ENCODE data around the gene ATP6V0D1. TPM values are rescaled to one million over a fixed set of nuclear protein-coding genes. Genes with fewer than 3 reads are reported as not detected.
"Not testable (repeated sequence)": the region's sequence is repeated elsewhere in the genome, so short reads cannot be mapped to it uniquely, and the experiment has no call there.

ATP6V0D1 gene
- total RNA-seq, 1 experiment from 2014 or later: 66.8 TPM

DNA sequence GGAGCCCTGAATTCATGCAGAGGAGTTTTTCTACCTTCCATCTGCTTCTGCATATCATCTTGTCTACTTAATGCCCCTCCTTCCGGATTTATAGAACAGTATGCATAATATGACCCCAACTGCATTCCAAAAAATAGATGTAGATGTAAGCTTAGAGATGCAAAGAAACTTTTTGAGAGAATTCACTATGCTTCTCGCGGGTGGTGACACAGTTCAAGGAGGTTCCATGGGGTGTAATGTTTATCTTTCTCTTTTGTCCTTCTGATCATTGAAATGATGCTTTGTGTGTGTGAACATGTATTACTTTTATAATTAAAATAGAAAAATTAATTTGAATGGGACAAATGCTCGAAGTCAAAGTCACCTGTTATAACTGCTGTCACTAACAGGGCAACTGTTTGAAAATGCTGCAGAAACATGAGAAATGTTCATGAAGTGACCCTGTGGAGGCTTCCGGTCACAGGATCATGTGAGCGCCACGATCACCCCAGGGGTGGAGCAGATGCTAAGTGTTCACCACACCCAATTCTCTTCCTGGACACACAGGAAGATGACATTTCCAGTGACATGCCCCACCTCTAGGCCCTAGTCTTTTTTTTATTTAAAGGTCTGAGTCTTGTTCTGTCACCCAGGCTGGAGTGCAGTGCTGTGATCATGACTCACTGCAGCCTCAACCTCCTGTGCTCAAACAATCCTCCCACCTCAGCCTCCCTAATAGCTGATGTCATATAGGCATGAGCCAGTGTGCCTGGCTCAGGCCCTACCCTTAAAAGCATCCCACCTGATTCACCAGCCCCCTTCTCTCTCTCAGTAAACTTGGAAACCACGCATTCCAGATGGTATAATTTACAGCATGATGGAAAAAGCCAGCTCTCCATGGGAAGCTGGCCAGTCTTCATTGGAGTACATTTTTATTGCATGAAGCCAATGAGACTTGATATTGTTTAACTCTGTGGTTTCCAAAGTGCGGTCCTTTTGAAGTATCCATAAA lies 23.4 kb upstream of the ATP6V0D1 start:
- peak; percentile 81 for DNase-seq (ENCODE audit: low spot score)

DNA sequence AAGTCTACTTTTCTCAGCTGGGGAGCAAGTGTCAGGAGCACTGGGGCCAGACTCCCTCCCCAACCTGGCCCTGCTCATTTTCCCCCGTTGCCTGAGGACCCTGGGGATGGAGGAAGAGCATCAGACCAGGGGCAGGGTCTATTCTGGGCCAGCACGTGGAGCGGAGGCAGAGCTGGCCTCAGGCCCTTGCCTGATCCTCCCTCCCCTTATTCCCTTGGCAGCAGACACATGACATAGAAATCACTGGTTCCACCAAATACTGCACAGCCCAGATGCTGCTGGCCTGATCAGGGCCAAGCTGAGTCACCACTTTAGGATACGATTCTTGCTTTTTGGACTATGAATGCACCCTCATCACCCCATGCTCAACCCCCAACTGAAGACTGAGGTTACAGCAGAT lies 18.1 kb upstream of the ATP6V0D1 start:
- DNase-seq (ENCODE audit: low spot score): no peak

DNA sequence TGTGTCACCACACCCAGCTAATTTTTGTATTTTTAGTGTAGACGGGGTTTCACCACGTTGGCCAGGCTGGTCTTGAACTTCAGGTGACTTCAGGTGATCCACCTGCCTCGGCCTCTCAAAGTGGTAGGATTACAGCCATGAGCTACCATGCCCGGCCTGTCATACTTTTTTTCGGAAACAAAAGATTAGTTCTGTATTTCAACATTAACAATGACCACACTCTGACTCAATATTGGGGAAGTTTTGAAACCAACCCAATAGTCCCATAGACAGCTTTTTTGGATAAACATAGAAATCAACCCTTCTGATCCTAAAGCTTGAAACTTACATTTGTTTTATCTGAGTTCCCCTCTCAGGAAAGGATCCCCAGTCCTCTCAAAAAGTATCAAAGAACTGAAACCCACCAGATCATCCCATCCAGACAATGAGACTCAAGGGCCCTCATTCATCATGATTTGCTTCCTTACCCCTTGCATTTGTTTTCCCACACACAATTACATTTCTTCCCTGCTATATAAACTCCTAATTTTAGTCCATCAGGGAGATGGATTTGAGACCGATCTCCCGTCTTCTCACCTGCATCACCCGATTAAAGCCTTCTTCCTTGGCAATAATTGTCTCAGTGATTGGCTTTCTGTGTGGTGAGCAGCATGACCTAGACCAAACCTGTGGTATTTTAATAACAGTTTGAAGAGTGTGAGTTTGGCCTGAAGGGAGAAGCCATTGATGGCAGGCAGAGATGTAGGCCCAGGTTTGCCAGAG lies 9.6 kb upstream of the ATP6V0D1 start:
- DNase-seq (ENCODE audit: low spot score): no peak

DNA sequence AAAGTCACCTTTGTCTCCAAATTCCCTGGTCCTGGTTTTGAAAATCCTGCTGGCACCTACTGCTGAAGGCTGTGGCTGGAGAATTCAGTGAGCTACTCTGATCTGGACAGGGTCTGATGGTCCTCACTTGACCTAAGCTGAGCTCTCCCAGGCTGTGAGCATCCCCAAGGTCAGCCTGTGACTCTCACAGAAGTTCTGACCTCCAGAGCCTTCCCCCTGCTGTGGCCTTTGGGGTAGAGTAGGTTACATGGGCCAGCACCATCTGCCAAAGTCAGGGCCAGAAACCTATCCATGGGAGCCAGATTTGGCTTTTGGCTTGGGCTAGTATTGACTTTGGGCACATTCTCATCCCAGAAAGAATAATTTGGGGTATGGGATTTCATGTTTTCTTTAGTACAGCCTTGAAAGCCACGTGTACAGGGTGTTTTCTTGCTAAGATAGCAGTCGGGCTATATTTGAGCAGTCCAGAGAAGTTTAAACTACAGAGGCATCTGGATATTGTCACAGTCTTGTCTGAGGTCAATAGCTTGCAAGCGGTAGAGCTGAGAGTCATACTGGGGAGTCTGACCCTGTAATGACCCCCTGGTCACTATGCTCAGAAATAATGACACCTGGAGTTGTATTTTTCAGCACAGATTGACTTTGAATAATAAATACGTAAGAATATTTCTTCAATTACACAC lies 8.6 kb upstream of the ATP6V0D1 start:
- DNase-seq (ENCODE audit: low spot score): no peak

DNA sequence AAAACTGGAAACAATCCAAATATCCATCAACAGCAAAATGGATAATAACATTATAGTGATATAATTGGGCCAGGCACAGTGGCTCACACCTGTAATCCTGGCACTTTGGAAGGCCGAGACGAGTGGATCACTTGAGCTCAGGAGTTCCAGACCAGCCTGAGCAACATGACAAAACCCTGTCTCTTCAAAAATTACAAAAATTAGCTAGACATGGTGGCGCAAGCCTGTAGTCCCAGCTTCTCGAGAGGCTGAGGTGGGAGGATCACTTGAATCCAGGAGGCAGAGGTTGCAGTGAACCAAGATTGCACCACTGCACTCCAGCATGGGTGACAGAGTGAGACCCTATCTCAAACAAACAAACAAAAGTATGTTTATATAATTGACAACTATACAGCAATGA lies 6.6 kb upstream of the ATP6V0D1 start:
- not testable (repeated sequence) for DNase-seq (ENCODE audit: low spot score)

DNA sequence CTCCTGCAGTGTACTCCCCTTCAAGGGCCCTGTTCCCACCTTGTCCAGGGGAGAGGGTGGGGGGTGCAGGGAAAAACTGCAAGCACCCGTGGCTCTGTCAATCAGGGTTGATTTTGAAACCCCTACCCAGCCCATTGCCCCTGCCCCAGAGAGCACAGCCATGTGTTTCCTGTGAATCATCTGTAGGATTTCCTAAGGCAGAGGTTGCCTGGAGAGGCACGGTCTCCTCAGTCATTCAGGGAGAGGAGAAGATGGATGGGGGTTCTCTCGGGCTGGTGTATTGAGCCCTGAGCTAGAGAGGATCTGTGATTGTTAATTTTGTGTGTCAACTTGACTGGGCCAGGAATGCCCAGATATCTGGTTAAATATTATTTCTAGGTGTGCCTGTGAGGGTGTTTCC lies 5.8 kb upstream of the ATP6V0D1 start:
- DNase-seq (ENCODE audit: low spot score): no peak

DNA sequence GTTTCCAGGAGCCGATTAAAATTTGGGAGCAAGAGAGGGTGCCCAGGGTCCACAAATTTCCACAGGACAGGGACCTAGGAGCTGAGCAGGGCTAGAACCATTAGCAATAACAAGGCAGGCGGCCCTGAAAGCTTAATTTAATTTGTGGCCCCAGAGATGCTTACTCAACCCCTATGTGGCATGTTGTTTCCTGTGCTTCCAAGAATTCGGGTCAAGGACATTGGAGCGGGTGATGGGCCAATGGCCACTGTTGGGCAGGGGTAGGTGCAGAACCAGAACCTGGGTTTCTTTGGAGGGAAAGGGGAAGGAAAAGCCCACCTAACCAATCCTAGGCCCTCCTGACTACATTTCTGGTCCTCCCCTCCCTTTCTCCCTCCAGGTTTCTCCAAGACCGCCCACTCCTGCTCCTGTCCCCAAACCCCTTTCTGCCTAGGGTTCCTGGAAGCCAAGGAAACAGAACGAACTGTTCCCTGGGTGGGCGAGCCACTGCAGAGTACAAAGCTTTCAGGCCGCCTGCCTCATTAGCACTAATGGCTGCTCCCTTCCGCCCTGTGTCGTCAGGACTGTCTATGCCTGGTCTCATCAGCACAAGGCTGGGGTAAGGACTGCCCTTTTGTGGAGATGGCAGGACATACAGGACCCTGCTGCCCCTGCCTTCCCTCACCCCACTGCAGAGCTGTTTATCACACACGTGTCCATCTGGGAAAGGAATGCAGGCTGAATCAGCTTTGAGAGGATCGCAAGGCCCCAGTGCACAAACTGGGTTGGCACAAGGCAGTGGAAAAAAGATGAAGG lies 3.0 kb upstream of the ATP6V0D1 start:
- no peak for DNase-seq (ENCODE audit: low spot score)

DNA sequence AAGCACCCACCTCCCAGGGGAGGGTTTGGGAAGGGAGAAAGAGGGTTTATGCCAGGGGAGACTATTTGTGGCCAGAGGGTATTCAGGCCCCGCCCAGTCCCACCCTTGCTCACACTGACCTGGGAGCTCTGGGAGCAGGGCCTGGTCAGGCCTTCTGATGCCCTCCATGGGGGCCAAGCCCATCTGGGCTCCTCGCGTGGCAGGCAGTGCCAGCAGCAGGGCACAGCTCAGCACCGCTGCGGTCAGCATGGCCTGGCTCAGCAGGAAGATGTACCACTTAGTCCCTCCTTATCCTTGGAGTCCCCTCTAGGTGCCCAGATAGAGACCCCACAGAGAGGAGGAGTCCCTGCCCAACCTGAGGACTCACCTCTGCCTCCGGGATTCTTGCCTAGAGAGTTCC lies 2.2 kb upstream of the ATP6V0D1 start, which contains the start of gene AGRP:
Gene AGRP, minus strand, starts transcription at position 398 of the 400 bp plus-strand sequence. Its CDS starts 149 bp downstream, at position 249.
- DNase-seq (ENCODE audit: low spot score): no peak

DNA sequence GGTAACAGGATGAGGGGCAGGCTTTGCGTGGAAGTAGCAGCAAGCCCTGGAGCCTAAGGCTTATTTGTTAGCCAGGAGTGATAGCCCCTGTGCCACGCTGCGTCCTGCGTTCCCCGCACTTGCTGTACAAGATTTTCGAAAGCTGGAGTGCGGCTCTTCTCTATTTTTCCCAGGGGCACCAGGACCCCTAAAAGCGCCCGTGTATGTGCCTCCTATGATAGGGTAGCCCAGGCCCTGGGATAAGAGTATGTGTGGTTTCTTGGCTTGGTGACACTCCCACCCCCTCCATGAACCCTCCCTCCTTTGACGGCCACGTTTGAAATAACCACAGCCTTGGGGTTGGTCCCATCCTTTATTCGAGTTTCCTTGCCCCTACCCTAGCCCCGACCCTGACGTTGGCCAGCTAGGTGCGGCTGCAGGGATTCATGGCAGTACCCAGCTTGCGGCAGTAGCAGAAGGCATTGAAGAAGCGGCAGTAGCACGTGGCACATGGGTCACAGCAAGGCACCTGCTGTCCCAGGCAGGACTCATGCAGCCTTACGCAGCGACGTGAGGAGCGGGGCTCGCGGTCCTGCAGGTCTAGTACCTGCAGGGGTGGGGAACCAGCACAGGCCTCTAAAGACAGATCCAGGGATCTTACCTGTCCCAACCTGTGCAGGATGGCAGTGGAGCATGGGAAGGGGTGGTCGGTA lies 1.4 kb upstream of the ATP6V0D1 start:
- DNase-seq (ENCODE audit: low spot score): no peak

DNA sequence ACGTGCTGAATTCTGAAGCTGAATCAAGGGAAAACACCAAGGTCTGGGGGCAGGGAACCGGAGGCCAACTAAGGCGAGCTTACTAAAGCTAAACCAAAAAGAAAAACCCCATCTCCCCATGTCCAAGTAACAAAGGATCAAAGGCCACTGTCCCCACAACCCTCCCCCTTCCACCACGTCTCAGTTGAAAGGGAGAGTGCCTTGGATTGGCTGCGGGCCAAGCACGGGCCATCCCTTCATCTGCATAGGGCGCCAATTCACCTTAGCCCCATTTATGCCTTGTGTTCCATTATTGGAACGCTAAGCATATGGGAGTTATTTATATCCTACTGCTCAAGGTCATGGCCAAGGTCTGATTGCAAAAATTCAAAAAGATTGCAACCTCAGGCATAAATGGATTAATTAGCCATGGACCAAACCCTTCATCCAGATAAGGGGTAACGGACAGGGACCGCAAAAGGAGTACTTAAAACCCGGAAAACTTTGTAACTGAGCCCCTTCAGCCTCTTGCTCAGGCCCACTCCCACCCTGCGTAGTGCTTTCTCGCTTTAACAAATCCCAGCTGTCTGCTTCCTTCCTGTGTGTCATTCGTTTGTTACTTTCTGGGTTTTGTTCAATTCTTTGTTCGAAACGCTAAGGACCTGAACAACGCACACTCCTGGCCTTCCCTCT lies 740 bp upstream of the ATP6V0D1 start:
- DNase-seq (ENCODE audit: low spot score): no peak

DNA sequence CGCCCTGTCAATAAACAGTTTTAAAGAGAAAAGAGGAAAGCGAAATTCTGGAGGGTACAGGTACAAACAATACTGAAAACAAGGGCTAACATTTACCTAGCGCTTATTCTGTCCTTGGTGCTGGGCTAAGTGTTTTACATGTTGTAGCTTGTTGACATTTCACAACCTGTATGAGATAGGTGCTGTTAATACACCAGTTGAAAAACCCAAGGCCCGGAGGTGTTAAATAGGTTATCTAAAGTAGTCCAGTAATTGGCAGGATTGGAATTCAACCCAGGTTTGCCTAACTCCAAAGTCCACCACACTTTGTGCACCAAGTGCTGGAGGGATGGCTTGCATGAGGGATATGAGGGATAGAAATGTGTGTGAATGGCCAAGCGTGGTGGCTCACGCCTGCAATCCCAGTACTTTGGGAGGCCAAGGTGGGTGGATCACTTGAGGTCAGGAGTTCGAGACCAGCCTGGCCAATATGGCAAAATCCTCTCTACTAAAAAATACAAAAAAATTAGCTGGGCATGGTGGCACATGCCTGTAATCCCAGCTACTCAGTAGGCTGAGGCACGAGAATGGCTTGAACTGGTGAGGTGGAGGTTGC lies 2.9 kb downstream of the ATP6V0D1 start:
- no peak for DNase-seq (ENCODE audit: low spot score)

DNA sequence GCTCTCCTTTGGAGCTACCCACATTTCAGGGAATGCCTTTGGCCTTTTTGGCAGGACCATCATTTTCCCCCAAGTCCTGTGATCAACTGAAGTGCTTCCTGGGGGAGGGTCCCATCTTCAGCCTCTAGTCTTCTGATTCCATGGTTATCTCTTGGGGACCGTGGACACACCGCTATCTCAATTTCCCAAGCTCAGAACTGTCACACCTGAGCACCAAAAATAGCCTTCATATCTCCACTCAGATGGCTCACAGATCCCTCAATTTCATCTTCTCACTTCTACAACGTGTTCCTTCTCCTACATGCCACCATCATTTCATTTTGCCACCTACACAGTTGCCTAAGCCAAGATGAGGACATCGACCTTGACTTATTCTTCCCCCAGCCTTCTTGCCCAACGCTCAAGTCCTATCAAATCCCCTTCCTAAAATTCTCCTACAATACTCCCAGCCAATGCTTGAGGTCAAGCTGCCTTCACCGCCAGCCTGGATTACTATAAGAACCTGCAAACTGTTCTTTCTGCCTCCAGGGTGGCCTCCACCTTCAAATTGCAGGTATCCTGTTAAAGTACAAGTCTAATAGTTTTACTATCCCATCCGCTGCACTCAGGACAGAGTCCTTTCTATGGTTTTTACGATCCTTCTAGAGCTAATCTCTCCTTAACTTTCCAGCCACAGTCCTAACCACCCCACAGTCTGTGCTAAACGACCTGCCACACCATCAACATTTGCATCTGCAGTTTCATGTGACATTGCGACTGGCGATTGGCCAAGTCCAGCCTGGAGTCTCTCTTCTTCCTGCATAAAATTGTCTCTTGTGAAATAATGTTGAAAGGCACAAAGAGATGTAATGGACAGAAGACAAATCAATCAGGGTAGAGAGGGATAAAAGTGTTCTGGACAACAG lies 6.2 kb downstream of the ATP6V0D1 start:
- no peak for DNase-seq (ENCODE audit: low spot score)

DNA sequence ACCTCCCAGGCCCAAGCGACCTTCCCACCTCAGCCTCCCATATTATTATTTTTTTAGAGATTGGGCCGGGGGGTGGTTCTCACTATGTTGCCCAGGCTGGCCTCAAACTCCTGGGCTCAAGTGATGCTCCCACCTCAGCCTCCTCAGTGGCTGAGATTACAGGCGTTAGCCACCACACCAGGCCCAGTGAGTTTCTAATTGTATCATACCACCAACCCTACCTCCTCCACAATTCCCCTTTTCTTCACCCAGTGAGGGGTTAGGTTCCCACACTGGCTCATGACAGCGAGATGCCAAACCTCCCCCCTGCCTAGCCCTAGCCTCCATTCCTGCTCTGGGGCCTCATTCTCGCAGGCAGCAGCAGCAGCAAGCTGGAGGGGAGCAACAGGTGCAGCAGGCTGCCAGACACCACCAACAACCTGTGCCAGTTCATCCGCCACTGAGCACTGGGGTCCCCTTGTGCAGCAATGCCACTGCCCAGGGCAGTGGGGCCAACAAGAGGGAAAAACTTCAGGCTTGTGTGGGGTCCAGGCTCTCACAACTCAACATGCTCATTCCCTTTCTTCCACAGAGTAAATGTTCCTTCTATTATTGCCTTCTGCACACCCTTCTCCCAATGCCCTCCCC lies 9.1 kb downstream of the ATP6V0D1 start:
- no peak for DNase-seq (ENCODE audit: low spot score)

DNA sequence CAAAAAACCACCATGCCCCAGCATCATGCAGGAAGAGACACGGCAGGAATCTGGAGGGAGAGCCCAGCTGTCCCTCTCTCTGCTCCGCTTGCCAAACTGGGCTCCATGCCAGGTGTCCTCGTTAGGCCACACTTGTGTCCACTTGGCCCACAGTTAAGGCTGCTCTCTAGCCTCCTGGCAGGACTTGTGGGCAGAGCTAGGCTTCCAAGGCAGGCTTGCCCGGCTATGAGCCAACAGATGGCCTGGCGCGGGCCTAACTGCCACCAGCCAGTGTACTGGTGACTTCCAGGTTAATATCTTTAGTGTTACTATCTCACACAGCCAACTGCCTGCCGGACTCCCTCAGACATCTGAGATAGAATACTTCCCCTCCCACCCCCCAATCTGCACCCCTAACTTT lies 10.6 kb downstream of the ATP6V0D1 start:
- DNase-seq (ENCODE audit: low spot score): no peak

DNA sequence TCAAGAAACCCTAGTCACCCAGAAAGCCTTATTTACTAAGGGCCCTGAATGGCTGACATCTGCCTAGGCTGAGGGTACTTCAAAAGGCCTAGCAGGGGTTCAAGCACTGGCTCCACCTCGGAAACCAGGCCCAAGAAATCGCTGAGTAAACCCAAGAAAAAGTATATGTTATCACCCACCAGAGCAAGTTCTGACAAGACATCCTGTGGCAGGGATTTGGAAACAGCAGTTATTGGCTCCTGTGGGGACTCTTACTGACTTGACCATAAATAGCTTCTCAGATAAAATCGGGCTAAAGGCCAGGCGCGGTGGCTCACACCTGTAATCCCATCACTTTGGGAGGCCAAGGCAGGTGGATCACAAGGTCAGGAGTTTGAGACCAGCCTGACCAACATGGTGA lies 12.2 kb downstream of the ATP6V0D1 start:
- no peak for DNase-seq (ENCODE audit: low spot score)

DNA sequence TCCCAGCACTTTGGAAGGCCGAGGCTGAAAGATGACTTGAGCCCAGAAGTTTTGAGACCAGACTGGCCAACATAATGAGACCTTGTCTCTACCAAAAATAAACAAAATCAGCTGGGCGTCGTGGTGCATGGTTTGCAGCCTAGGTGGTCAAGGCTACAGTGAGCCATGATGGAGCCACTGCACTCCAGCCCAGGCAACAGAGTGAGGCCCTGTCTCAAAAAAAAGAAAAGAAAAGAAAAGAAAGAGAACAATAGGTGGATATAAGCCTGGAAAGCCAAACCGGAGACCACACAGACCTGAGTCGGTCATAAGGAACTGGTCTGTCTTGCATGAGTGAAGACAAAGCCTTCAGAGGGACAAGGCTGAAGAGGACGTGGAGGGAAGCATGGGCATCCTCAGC lies 14.4 kb downstream of the ATP6V0D1 start:
- no peak for DNase-seq (ENCODE audit: low spot score)

DNA sequence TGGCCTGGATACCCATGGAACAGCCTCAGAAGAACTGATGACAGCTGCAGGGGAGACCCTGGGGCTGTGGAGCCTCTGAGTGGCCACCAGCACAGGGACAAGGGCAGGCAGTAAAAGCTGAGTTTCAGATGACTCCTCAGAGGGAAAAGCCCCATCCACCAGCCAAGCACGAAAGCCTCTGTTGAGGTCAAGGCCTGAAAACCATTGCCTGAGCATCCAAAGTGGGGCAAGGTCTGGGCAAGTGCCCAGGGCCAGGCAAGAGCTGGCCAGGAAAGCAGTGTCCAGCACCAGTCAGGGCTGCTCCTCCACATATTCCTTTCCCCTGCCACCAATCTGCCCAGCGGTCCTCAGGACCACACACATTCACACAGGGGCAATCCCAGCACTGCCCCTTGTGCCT lies 16.4 kb downstream of the ATP6V0D1 start:
- DNase-seq (ENCODE audit: low spot score): no peak

DNA sequence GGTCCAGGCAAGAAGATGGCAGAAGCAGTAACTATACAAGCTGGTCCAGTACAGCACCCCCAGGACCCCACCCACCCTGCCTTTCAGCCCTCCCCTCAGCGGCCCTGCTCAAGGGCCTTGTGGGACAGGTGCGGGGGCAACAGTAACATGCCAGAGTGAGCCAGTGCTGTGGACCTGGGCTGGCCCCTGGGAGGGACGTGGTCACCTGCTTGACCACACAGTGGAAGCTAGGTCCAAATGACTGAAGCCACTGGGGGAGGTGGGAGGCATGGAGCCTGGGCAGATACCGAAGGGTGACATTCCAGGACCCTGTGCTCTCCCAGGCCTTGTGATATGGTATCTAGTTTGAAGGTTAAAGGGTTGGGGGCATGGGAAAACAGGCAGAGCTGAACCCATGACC lies 17.3 kb downstream of the ATP6V0D1 start:
- no peak for DNase-seq (ENCODE audit: low spot score)
